ENCODE results near the gene TAF11L10. TPM values are rescaled to one million over a fixed set of nuclear protein-coding genes. Genes with fewer than 3 reads are reported as not detected.
"Not testable (repeated sequence)": the region's sequence is repeated elsewhere in the genome, so short reads cannot be mapped to it uniquely, and the experiment has no call there.

TAF11L10 gene
- polyA plus RNA-seq, 1 donor (not counting 4 experiments of a cell fraction or from before 2014, with no cell fraction given): not detected

DNA sequence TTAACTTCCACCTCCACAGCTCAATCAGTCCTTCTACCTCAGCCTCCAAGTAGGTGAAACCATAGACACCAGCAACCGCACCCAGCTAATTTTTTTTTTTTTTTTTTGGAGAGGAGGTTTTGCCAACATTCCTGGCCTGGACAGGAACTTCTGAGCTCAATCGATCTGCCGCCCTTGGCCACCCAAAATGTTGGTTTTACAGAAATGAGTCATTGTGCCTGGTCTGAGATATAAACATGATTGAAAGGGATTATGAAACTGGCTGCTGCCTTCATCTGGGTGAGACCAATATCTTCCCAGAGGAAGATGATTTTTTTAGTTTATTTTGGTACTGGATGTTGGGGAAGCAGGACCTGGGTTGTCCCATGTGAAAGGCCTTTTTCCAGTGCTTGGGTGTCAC, 21.7 kb upstream of the TAF11L10 start:
- Histone ChIP-seq H2AFZ (ENCODE audit: control insufficient read depth, low read length) (no peak overlapping the region), H3K27ac (ENCODE audit: control insufficient read depth, insufficient read depth, low read length) (no peak overlapping the region), H4K20me1 (ENCODE audit: control insufficient read depth, extremely low read depth, insufficient read depth, low read length) (no peaks in the 10 kb centered on the region), H3K27me3 (ENCODE audit: control insufficient read depth, extremely low read depth, insufficient read depth, low read length) (no peaks in the 10 kb centered on the region), H3K9me3 (ENCODE audit: control insufficient read depth, low read depth, low read length) (no peaks in the 10 kb centered on the region), H3K9ac (ENCODE audit: control insufficient read depth, extremely low read depth, insufficient read depth, low read length) (no peak overlapping the region), H3K4me2 (ENCODE audit: control insufficient read depth, extremely low read depth, insufficient read depth, low read depth, low read length) (no peak overlapping the region), H3K79me2 (ENCODE audit: control insufficient read depth, insufficient read depth, low read length) (no peaks in the 10 kb centered on the region), H3K9me1 (ENCODE audit: control insufficient read depth, extremely low read depth, insufficient read depth, low read length) (no peaks in the 10 kb centered on the region), H3K36me3 (ENCODE audit: control insufficient read depth in 2 of 2, extremely low read depth in 1 of 2, insufficient read depth in 2 of 2, low read length in 2 of 2) (no peaks in the 10 kb centered on the region), H3K4me1 (ENCODE audit: control insufficient read depth, extremely low read depth, insufficient read depth, low read length) (no peaks in the 10 kb centered on the region), H3K4me3 (ENCODE audit: control insufficient read depth in 2 of 3, extremely low read depth in 1 of 3, insufficient read depth in 2 of 3, low read depth in 1 of 3, low read length in 3 of 3) (no peak overlapping the region)
- FAIRE-seq (no peak), DNase-seq (ENCODE audit: low read depth, low spot score) (no peak)
- no peak for TF ChIP-seq EZH2 (IDR thresholded peaks at IDR 0.05; ENCODE audit: low read length)
- TF ChIP-seq, protein P1, sequence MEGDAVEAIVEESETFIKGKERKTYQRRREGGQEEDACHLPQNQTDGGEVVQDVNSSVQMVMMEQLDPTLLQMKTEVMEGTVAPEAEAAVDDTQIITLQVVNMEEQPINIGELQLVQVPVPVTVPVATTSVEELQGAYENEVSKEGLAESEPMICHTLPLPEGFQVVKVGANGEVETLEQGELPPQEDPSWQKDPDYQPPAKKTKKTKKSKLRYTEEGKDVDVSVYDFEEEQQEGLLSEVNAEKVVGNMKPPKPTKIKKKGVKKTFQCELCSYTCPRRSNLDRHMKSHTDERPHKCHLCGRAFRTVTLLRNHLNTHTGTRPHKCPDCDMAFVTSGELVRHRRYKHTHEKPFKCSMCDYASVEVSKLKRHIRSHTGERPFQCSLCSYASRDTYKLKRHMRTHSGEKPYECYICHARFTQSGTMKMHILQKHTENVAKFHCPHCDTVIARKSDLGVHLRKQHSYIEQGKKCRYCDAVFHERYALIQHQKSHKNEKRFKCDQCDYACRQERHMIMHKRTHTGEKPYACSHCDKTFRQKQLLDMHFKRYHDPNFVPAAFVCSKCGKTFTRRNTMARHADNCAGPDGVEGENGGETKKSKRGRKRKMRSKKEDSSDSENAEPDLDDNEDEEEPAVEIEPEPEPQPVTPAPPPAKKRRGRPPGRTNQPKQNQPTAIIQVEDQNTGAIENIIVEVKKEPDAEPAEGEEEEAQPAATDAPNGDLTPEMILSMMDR (optimal IDR thresholded peaks at IDR 0.05 in 1 of 3, IDR thresholded peaks at IDR 0.05 in 1 of 3, conservative IDR thresholded peaks at IDR 0.05 in 1 of 3; ENCODE audit: extremely low read depth in 1 of 3, insufficient read depth in 2 of 3, low read length in 3 of 3): no peak
- dilution Hi-C loops (cut with MboI; ENCODE audit: extremely low pct_ligation_motif_present, low sequenced_read_pairs): no loop called here

DNA sequence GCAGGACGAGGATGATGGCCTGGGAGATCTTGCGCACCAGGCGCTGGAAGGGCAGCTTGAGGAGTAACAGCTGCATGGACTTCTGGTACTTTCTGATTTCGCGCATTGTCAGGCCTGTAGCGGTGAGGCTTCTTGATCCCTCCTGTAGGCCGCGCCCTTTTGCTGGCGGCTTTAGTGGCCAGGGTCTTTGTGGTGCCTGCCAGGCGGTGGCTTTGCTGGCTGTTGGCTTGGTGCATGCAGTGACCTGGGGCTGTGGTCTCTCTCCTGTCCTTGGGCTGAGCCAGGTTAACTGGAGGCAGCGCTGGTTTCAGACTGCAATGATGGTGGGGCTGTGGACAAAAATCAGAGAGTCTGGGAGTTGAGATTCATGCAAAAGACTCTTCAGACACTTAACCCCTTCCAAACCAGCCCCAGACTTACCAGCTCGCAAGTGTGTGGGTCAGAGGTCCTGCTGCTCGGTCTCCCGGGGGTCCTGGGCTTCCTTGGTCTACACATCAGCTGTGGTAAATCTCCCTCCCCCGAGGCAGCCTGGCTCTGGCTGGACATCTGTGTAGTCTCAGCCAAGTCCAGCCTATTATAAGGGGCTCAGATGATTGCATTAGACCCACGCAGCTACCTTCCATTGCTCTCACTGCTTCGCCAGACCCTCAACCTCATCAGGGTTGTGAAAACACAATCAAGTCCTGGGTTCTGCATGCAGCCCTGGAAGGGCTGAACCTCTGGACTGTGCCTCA, 17.4 kb upstream of the TAF11L10 start:
- no peaks in the 10 kb centered on the region for H4K20me1 ChIP-seq (ENCODE audit: control insufficient read depth, extremely low read depth, insufficient read depth, low read length)
- H3K27ac ChIP-seq (ENCODE audit: control insufficient read depth, insufficient read depth, low read length): no peak overlapping the region
- no peaks in the 10 kb centered on the region for H3K36me3 ChIP-seq (ENCODE audit: control insufficient read depth in 2 of 2, extremely low read depth in 1 of 2, insufficient read depth in 2 of 2, low read length in 2 of 2)
- H3K9me1 ChIP-seq (ENCODE audit: control insufficient read depth, extremely low read depth, insufficient read depth, low read length): no peaks in the 10 kb centered on the region
- FAIRE-seq (no peak), DNase-seq (ENCODE audit: low read depth, low spot score) (no peak)
- H3K4me3 ChIP-seq (ENCODE audit: control insufficient read depth in 2 of 3, extremely low read depth in 1 of 3, insufficient read depth in 2 of 3, low read depth in 1 of 3, low read length in 3 of 3): no peak overlapping the region
- no peaks in the 10 kb centered on the region for H3K4me1 ChIP-seq (ENCODE audit: control insufficient read depth, extremely low read depth, insufficient read depth, low read length)
- H3K9me3 ChIP-seq (ENCODE audit: control insufficient read depth, low read depth, low read length): no peaks in the 10 kb centered on the region
- TF ChIP-seq EZH2 (IDR thresholded peaks at IDR 0.05; ENCODE audit: low read length): no peak
- TF ChIP-seq, protein P1 (optimal IDR thresholded peaks at IDR 0.05 in 1 of 3, IDR thresholded peaks at IDR 0.05 in 1 of 3, conservative IDR thresholded peaks at IDR 0.05 in 1 of 3; ENCODE audit: extremely low read depth in 1 of 3, insufficient read depth in 2 of 3, low read length in 3 of 3): no peak
- no peaks in the 10 kb centered on the region for H3K79me2 ChIP-seq (ENCODE audit: control insufficient read depth, insufficient read depth, low read length)
- H2AFZ ChIP-seq (ENCODE audit: control insufficient read depth, low read length): no peak overlapping the region
- dilution Hi-C loops (cut with MboI; ENCODE audit: extremely low pct_ligation_motif_present, low sequenced_read_pairs): no loop called here
- H3K9ac ChIP-seq (ENCODE audit: control insufficient read depth, extremely low read depth, insufficient read depth, low read length): no peak overlapping the region
- H3K4me2 ChIP-seq (ENCODE audit: control insufficient read depth, extremely low read depth, insufficient read depth, low read depth, low read length): no peak overlapping the region
- H3K27me3 ChIP-seq (ENCODE audit: control insufficient read depth, extremely low read depth, insufficient read depth, low read length): no peaks in the 10 kb centered on the region

DNA sequence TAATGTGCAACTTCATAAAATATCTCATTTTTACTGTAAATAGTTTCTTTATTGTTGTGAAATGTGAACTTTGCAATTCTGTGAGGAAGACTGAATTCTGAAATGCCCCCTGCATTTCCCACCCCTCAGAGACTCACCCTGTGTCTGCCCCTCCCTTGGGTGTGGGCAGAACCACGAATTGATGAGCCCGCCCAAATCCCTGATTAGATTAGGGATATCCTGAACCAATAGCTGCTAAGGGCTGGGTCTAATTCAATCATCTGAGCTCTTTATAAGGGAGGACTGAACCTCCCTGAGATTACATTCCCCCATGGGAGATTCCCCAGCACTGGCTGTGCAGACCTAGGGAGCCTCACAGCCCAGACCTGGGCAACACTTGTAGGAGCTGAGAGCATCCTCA, 12.5 kb upstream of the TAF11L10 start, which contains the start of gene TAF11L12:
Gene TAF11L12 (plus strand): TSS at position 301 of the 400 bp plus-strand sequence.
- H4K20me1 ChIP-seq (ENCODE audit: control insufficient read depth, extremely low read depth, insufficient read depth, low read length); dilution Hi-C loops (cut with MboI; ENCODE audit: extremely low pct_ligation_motif_present, low sequenced_read_pairs): not testable (repeated sequence)

DNA sequence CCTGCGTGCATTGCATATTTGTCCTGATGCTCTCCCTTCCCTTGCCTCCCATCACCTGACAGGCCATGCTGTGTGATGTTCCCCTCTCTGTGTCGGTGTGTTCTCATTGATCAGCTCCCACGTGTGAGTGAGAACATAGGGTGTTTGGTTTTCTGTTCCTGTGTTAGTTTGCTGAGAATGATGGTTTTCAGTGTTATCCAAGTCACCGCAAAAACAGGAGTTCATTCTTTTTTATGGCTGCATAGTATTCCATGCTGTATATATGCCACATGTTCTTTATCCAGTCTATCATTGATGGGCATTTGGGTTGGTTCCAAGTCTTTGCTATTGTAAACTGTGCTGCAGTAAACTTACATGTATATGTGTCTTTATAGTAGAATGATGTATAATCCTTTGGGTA, 9.8 kb upstream of the TAF11L10 start:
- FAIRE-seq; H3K27me3 ChIP-seq (ENCODE audit: control insufficient read depth, extremely low read depth, insufficient read depth, low read length); H3K4me3 ChIP-seq (ENCODE audit: control insufficient read depth in 2 of 3, extremely low read depth in 1 of 3, insufficient read depth in 2 of 3, low read depth in 1 of 3, low read length in 3 of 3); H3K36me3 ChIP-seq (ENCODE audit: control insufficient read depth in 2 of 2, extremely low read depth in 1 of 2, insufficient read depth in 2 of 2, low read length in 2 of 2); DNase-seq (ENCODE audit: low read depth, low spot score); H3K4me2 ChIP-seq (ENCODE audit: control insufficient read depth, extremely low read depth, insufficient read depth, low read depth, low read length); H3K27ac ChIP-seq (ENCODE audit: control insufficient read depth, insufficient read depth, low read length); H3K9me3 ChIP-seq (ENCODE audit: control insufficient read depth, low read depth, low read length); H2AFZ ChIP-seq (ENCODE audit: control insufficient read depth, low read length); H3K79me2 ChIP-seq (ENCODE audit: control insufficient read depth, insufficient read depth, low read length); dilution Hi-C loops (cut with MboI; ENCODE audit: extremely low pct_ligation_motif_present, low sequenced_read_pairs); H3K9me1 ChIP-seq (ENCODE audit: control insufficient read depth, extremely low read depth, insufficient read depth, low read length); H3K4me1 ChIP-seq (ENCODE audit: control insufficient read depth, extremely low read depth, insufficient read depth, low read length); H4K20me1 ChIP-seq (ENCODE audit: control insufficient read depth, extremely low read depth, insufficient read depth, low read length); H3K9ac ChIP-seq (ENCODE audit: control insufficient read depth, extremely low read depth, insufficient read depth, low read length): not testable (repeated sequence)

More for the DNA sequence above, 12.5 kb upstream of the TAF11L10 start, which contains the start of gene TAF11L12:
- not testable (repeated sequence) for H3K36me3 ChIP-seq (ENCODE audit: control insufficient read depth in 2 of 2, extremely low read depth in 1 of 2, insufficient read depth in 2 of 2, low read length in 2 of 2); H3K9me3 ChIP-seq (ENCODE audit: control insufficient read depth, low read depth, low read length); H3K79me2 ChIP-seq (ENCODE audit: control insufficient read depth, insufficient read depth, low read length); FAIRE-seq; H2AFZ ChIP-seq (ENCODE audit: control insufficient read depth, low read length); H3K4me1 ChIP-seq (ENCODE audit: control insufficient read depth, extremely low read depth, insufficient read depth, low read length); H3K4me2 ChIP-seq (ENCODE audit: control insufficient read depth, extremely low read depth, insufficient read depth, low read depth, low read length); DNase-seq (ENCODE audit: low read depth, low spot score); H3K27me3 ChIP-seq (ENCODE audit: control insufficient read depth, extremely low read depth, insufficient read depth, low read length); H3K27ac ChIP-seq (ENCODE audit: control insufficient read depth, insufficient read depth, low read length); H3K9me1 ChIP-seq (ENCODE audit: control insufficient read depth, extremely low read depth, insufficient read depth, low read length); H3K9ac ChIP-seq (ENCODE audit: control insufficient read depth, extremely low read depth, insufficient read depth, low read length); H3K4me3 ChIP-seq (ENCODE audit: control insufficient read depth in 2 of 3, extremely low read depth in 1 of 3, insufficient read depth in 2 of 3, low read depth in 1 of 3, low read length in 3 of 3)

Data from keratinocyte (primary cell).